ENCODE results near the gene MORN1. TPM values are rescaled to one million over a fixed set of nuclear protein-coding genes. Genes with fewer than 3 reads are reported as not detected.

MORN1 gene
- total and polyA plus RNA-seq, 12 donors, result 1.2 to 7.6 (median 5.2) TPM

- intact Hi-C loops (cut with DNase I), result loop anchor here in 3 of 10 donors (5.0 to 10.0 kb wide), 3 partner anchors 42 to 50 kb away; no protein-coding TSS in a partner anchor
- ATAC-seq (no peak), DNase-seq (no peak)
Observed at GRCh38 chr1:2374252-2375155, 16.9 kb downstream of the MORN1 start.

GRCh38 chr1:2373551-2374251, 17.7 kb downstream of the MORN1 start:
- Histone ChIP-seq H3K4me3 (no peak overlapping the region), H3K36me3 (peaks cover 0 to 22% (median 0%) of the 10 kb centered on the region in 9 donors), H3K4me1 (no peaks in the 10 kb centered on the region), H3K27me3 (no peaks in the 10 kb centered on the region), H3K27ac (no peak overlapping the region), H3K9me3 (no peaks in the 10 kb centered on the region)
- DNase-seq (no peak), ATAC-seq (peak in 1 of 8 donors; percentile 13)
- intact Hi-C loops (cut with DNase I), result loop anchor here in 2 of 10 donors (5.0 to 10.0 kb wide), 2 partner anchors 46 to 49 kb away; no protein-coding TSS in a partner anchor
- TF ChIP-seq CTCF (IDR thresholded peaks at IDR 0.05), result no peak
- 94% methylated on average over 20 of the region's 20 CpGs for WGBS, 2 donors

More at GRCh38 chr1:2374252-2375155, 16.9 kb downstream of the MORN1 start:
- Histone ChIP-seq H3K27ac (no peak overlapping the region), H3K9me3 (no peaks in the 10 kb centered on the region), H3K4me3 (no peak overlapping the region), H3K36me3 (peaks cover 0 to 18% (median 0%) of the 10 kb centered on the region in 9 donors), H3K4me1 (no peaks in the 10 kb centered on the region), H3K27me3 (no peaks in the 10 kb centered on the region)
- TF ChIP-seq CTCF (IDR thresholded peaks at IDR 0.05), result no peak
- 84 to 92% methylated on average over 17 of the region's 17 CpGs for WGBS, 2 donors

- DNase-seq (no peak), ATAC-seq (no peak)
- no peak overlapping the region for H3K27ac ChIP-seq
- H3K27me3 ChIP-seq, result no peaks in the 10 kb centered on the region
- peaks cover 0 to 22% (median 0%) of the 10 kb centered on the region in 9 donors for H3K36me3 ChIP-seq
- WGBS, 2 donors, result 94 to 95% methylated on average over 36 of the region's 36 CpGs
- no peak for TF ChIP-seq CTCF (IDR thresholded peaks at IDR 0.05)
- intact Hi-C loops (cut with DNase I), result loop anchor here in 2 of 10 donors (5.0 to 10.0 kb wide), 2 partner anchors 46 to 48 kb away; no protein-coding TSS in a partner anchor
- no peaks in the 10 kb centered on the region for H3K4me1 ChIP-seq
- H3K9me3 ChIP-seq, result no peaks in the 10 kb centered on the region
- H3K4me3 ChIP-seq, result no peak overlapping the region
Observed at GRCh38 chr1:2372551-2373490, 18.5 kb downstream of the MORN1 start.
